HG02678 (cell line): Measurements from ENCODE around the gene SLC30A7.

Source experiments
- ATAC-seq: cut with Tn5 transposase; IDR thresholded peaks from one replicate; pipeline ENCODE4 v1.9.1; 2021; ENCODE audit warnings: mild to moderate bottlenecking, moderate library complexity; ENCODE audit not compliant: unreplicated experiment

SLC30A7 gene

DNA sequence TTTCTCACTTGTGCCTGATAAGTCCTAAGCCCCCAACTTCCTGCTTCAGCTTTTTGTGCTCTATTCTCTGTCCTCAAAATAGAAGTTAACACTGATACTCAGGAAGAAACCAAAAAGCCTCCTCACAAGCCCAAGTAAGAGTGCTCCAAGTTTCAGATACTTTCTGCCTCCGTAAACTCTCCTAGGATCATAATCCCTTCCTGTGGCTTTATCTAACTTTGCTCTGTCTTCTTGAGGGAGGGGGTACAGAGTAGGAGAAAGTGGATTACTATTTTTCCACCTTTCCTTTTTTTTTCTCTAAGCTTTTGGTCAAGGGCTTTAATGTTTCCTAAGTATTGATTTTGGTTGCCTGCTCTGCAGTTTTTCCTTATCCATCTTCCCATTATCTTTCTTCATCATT is 75.1 kb downstream of the SLC30A7 start:
- no peak for ATAC-seq

DNA sequence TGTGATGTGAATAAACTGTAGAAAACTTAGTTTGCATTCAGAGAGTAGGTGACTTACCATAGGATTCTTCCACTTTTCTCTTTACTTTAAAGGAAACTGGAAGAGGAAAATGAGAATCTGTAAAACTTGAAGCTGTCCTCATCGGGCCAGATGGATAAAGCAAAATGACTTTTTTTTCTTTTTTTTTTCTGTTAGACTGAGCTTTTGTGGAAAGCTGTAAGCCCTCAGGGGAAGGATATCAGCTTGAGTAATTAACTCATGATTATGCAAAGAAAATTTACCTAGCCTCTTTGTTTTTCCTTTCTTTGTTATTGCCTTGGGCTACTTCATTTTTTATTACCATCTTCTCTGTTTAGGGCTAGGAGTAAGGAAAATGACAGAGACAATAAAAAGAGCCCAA is 76.3 kb downstream of the SLC30A7 start:
- ATAC-seq: no peak

DNA sequence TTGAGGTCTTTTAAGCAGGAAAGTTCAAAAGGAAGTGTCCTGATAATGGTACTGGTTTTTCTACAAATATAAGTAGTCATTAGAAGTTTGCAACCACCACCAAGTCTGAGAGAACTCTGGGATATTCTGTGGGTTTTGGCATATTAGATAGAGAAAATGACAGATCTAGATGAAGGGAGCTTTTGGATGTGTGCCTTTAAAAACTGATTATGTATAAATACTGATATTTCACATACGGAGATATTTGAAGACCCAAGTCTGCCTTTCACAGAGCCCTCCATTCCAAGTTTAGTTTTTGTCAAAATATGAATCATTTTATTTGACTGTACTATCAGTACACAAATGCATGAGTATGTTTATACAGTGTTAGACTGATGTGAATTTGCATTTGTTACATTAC is 81.0 kb downstream of the SLC30A7 start:
- no peak for ATAC-seq

DNA sequence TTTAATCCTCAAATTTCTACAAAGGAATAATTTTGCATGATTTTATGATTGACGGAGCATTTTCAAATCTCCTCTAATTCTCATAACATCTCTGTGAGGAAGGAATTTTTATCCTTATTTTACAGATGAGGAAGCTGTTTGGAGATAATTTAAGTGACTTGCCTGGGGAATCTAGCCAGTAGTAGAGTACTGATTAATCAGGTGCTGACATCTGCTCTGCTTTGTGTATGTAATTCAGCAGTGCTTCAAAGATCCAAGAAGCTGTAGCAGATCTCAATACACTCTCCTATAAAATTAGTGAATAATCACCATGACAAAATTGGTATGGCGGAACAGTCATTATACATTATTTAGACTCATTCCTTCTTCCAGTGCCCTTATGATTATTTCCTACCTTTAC is 83.7 kb downstream of the SLC30A7 start:
- no peak for ATAC-seq

DNA sequence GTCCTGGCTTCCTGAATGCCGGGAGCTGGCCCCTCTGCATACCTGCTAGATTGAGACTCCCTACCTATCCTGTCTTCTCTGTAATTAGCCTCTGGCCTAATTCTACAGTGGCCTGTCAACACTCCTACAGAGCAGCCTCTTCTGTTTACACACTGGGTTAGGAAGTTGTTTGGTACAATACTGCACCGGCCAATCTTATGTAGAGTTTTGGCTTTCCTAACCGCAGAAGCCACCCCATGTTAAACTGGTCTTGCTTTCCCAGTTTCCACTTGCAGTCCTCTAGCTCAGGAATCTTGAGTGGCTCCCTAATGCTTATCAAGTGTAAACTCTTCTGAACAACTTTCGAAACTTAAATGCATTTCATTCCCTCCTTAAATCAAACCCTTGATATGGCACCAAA is 86.9 kb downstream of the SLC30A7 start:
- ATAC-seq: no peak

DNA sequence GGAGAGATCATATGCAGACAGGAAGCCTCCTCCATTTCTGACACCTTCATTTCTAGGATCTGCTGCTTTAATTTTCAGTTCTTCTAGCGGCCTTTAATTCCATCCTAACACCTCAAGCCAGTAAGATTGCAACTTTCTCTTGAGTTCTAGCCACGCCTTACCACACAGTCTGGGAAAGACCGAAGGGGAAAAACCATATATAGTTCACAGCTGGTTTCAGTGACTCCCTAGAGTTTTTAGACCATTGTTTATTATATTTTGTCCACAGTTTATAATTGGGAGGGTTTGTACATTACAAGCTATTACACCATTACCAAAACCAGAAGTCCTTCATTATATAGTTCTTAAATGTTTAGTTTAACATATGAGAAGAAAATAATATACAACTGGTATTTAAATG is 92.2 kb downstream of the SLC30A7 start:
- ATAC-seq: no peak

DNA sequence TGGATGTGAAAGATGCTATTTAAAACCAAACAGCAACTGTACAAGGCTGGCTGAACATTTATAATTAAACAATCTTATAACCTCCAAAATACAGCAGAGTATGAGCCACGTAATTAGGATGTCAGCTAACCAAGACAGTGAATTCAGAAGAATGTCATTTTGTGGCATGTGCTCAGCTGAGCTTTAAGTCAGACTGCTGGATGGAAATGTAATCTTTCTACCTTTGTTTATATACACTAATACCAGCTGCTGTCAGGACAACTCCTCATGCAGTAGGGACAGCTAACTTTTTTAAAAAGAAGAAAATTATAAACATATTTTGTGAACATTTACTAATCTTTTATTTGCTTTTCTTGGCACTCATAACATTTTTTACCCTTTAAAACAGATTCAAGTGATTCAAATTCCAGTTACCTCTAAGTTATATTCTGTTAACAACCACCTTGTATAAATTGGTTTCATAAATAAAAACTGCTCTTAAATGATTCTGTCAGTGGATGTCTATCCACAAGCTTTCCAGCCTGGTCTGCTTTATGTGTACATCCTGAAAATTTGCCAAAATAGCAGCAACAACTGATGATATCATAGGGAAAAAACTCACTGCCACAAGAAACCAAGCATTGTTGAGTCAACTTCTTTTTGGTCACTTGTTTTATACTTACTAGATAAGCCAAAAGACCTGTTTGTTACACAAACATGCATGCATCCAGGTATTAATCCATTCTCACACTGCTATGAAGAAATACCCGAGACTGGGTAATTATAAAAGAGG is 93.6 kb downstream of the SLC30A7 start:
- no peak for ATAC-seq

DNA sequence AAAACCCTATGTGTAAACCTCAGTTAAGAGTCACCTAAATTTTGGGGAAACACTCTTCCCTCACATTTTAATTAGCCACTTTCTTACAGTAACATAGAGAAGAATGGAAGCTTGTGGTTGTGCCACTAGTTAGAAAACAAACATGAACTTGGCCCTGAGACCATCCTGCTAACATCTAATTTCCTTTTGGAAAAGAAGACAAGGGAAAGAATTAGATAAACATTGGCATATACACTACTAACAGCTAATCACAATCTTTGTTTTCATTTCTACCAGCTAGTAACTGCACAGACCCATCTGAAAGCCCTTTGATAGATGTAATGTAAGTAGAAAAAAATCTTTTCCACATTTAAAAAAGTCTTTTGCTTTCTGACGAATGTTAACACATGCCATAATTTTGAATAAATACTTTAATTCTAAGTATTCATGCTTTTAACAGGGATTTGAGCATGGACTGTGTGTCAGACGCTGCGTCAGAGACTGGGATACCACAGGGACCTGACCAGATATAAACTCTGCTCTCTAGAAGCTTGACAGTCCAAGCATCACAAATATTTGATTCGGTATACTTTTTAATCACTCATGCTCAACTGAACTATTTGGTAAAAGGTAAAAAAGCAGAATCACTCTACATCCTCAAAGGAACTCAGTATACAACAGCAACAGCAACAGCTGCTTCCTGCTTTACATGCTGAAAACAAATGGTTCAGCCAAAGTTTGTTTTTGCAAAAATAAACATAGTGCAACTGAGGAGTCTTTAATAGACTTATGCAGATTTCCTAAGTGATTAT is 99.5 kb downstream of the SLC30A7 start:
- no peak for ATAC-seq

DNA sequence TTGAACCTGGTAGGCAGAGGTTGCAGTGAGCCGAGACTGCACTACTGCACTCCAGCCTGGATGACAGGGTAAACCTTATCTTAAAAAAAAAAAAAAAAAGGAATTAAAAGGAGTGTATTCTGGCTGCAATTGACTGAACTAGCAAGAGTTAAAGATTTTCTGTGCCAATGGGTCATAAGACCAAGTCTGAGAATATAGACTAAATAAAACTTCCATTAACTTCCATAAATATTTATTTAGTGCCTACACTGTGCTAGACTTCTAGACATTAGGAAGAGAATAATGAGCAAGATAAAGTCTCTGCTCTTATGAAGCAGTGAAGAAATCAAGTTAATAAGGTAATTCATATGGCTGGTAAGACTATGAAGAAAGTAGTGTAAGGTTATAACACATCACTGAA is 102.5 kb downstream of the SLC30A7 start:
- no peak for ATAC-seq

DNA sequence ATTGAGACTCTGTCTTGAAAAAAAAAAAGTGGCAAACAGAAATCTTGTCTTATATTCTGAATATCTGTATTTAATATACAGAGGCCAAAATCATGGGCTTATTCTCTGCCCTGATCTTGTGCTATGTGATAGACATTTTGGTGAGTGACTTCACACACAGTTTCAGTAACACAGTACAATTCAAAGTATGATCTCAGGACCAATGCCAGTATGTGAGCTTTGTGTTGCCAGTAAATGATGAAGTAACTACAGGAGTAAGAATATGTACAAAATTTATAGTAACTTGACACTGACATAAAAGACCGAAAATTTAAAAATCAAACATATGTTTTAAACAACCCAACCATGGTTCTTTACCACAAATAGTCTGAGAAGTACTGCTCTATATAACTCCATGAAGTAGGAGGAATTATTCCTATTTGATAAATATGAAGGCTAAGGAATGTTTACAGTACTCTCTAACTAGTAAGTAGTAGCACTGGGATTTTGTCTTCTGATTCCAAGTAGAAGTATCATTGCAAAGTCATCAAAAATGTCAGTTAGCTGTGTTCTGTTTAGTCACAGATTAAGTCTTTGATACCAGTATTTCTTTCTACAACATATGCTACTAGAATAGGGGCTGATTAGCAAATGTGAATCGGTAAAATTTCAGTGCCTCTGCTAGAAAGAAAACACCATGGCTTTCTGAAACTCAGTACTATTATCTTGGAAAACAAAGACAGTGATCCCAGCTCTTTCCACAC is 104.4 kb downstream of the SLC30A7 start:
- ATAC-seq: no peak

DNA sequence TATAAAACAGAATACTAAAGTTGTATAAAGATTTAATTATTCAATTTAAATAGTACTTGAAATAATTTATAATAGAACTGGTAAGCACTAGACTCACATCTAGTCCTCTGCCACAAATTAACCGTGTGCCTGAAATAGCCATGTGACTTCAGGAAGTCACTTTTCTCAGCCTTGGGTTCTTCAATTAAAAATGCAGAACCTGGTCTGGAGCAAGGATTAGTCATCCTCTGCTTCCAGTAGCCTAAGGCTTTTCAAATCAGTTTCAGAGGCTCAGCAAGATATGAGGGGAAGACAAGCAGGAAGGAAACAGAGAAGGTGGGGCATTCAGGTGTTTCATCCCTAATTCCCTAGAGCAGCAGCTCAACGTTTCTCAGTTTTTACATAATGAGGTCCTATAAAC is 106.7 kb downstream of the SLC30A7 start:
- ATAC-seq: no peak

DNA sequence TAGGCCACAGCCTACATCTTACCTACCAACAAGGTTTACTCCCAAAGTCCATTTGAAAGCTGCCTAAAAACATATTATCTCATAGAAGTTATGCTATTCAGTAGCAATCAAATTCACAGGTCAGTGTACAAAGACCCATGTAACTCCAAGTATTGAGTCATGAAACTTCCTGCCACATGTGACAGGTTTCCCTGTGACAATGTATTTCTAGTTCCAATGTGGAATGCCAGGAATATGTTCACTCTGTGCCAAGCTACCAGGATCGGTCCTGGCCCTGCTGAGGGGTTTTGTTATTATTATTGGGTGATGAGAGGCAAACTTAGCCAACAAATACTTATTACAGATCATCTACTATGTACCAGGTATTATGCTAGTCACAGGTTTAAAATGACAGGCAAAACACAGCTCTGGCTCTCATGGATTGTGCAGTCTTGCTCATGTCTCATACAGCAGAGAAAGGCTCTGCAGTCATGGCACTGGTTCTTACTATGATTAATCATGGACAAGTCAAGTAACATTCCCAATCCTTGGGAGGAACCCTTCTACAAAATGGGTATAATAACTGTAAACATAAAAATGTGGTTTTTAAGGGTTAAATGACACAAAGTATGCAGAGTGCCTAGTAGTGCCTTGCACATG is 107.2 kb downstream of the SLC30A7 start:
- ATAC-seq: no peak

DNA sequence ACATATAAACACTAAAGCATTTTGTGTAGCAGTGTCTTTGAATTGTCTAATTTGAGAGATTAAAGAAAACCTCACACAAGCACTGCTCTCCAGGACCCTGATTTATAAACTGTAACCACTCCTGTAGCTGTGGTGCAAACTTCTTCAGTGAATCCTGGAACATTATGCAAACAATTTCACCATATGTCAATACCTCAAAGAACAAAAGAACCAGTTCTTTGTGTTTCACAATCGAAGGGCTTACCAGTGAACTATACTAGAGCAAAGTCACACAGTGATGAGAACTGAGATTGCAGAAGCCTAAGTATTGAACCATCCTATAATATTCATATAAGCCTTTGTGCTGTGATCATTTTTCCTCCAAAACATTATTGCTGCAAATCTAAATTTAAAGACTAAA is 108.2 kb downstream of the SLC30A7 start:
- peak; percentile 63 for ATAC-seq

DNA sequence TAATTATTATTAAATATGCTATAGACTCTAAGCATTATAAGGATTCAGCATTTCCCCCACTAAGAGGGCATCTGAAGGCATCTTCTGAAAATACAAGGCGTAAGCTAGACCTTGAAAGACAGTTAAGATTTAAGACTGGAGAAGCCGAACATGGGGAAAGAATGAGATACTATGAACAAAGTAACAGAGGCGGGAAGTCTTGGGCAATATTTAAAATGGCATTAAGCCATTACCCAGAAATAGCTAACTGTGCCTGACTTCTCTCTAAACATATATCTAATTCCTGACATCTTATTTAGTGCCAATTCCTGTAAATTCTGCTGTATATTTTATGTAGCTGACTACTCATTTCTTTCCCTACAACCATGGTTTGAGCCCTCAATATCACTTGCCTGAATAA is 108.8 kb downstream of the SLC30A7 start:
- no peak for ATAC-seq

DNA sequence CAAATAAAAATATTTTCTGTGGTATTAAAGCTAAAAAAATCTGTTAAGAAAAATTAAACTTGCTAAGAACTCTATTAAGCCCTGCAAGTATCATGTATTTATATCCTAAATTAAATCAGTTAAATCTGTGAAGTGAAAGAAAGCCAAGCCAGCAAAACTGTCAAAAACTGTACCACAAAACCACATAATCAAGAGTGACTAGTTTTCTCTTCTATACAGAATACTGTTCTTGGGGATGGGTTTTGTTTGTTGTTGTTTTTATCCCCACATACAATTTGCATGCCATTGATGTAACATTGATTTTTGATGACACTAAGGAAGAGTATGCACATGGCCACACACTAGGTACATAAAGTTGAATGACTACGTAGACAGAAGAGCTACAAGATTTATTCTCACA is 109.3 kb downstream of the SLC30A7 start:
- no peak for ATAC-seq

DNA sequence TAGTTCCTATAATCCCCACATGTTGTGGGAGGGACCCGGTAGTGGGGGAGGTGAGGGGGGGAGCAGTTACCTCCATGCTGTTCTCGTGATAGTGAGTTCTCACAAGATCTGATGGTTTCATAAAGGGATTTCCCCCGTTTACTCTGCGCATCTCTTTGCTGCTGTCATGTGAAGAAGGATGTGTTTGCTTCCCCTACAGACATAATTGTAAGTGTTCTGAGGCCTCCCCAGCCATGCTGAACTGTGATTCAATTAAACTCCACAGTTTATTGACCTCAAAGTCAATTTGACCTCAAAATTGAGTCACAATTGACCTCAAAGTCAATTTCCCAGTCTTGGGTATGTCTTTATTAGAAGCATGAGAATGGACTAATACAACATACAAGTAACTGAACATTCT is 110.0 kb downstream of the SLC30A7 start:
- ATAC-seq: no peak

DNA sequence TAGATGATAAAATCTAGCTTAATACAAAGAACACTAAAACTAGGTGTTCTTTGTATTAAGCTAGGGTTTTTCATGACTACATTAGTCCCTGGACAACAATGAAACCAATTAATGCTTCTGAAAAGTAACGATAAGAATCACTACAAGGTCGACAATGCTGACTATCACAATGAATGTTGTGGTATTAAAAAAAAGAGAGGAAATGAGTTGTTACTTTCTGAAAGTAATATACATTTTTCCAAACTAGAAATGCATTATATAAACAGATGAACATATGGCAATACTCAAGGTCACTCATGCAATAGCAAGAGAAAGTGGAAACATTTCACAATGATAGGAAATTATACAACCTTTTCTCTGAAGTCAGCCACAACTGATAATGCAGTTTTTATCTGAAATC is 110.7 kb downstream of the SLC30A7 start:
- no peak for ATAC-seq

DNA sequence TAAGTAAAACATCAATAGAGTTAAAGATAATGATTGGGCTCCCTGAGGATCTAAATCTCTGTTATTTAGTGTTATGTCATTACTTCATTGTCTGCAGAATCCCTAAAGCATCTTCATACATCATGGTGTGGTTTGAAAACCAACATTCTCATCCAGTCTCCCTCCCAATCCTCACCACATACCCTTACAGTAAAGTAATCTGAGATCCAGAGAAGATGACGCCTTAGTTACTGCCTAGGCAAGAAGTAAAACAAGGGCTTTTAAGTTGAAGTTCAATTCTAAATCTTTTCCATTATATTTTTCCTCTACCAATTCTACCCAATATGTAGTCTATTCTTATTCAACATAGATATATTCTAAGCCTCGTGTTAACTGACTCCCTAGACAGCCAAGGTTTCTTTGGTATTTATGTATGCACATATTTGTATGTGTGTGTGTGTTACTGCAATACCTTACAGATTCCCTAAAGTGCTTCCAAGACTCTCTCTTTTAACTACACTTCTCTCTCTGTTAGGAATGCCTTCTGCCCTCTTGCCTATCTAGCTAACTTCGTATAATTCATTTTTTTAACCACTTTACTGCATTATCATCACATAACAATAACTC is 112.4 kb downstream of the SLC30A7 start:
- no peak for ATAC-seq

DNA sequence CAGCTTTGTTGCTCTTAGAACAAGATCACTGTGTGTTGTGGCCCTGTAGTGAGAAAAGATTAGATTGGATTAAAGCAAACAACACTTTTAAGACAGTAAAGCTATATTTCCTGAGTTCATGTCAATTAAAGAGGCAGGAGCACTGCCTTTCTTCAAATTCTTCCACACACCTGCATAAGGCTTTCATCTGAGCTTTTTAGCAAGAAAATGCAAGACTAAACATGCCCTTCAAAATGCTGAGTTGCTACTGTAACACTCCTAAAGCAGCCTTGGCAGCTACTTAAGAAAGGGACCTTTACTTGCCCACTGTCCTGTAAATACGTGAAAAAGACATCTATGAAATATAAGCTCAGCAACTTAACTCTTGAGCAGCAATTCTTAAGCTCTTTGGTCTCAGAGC is 117.9 kb downstream of the SLC30A7 start:
- ATAC-seq: no peak

DNA sequence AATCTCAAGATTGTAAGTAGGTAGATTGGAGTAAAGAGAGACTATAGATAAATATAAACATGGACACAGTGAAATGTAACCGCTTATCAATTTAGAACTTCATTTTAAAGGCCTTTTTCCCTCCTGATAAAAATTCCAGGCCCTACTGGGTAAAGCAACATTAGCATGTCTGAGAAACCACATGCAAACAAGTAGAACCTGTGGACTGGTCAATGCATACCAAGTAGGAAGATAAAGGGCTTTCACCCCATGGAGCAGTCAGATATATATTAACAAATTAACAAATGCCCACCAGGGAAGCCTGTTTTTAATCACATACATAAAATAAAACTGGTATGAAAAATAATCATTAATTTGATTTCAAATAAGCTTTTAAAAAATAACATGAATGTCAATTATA is 121.6 kb downstream of the SLC30A7 start:
- no peak for ATAC-seq

DNA sequence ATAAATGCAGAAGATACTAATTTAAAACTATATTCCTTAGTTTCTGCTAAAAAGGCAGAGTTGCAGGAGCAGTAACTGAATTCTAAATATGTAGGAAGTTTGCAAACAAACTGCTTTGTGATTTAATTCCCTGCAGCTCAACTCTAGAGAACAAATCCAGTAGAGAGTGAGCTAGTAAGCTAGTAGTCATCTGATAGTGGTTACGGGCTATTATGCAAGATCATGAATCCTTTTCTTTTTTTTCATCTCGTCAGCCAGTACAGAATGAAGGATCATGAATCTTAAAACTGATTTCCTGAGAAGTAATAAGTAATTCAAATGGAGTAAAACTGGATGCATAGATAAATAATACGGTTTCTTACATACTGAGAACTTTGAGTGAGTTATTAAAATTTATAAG is 126.4 kb downstream of the SLC30A7 start:
- no peak for ATAC-seq
